IMR-90 (cell line): ENCODE data around the gene SCFD2. TPM values are rescaled to one million over a fixed set of nuclear protein-coding genes. Genes with fewer than 3 reads are reported as not detected.

Experiments
- ATAC-seq: fragments of 200-7000 bp; cut with Tn5 transposase; 2 replicates; pipeline ENCODE4 v1.9.1; 2020; ENCODE audit warnings: low read depth, mild to moderate bottlenecking, moderate library complexity
- BruUV-seq: library from RNA; stranded (reverse); fragments of 400-500 nt; replicated peaks from 2 replicates; lab custom pipeline; 2021; lab: Mats Ljungman, UMichigan
- CTCF ChIA-PET: fragments of 300-600 bp; formaldehyde crosslinking; extraction: SDS; loops from one replicate; lab custom pipeline; 2021; ENCODE audit warnings: antibody characterized with exemption; lab: Yijun Ruan, JAX
- POLR2A ChIA-PET: fragments of 300-600 bp; sonication (Branson Sonifier 250); formaldehyde crosslinking; loops from one replicate; lab custom pipeline; 2022; ENCODE audit warnings: antibody characterized with exemption; ENCODE audit not compliant: unreplicated experiment; lab: Charles Lee
- DNase-seq: peaks from one replicate; pipeline ENCODE4 v3.0.0; 2013
- H2AFZ ChIP-seq: replicated peaks from 2 replicates; pipeline ENCODE3; 2013; ENCODE audit warnings: low read length, mild to moderate bottlenecking; ENCODE audit not compliant: poor library complexity
- H2AK5ac ChIP-seq: 2 replicates; pipeline ENCODE4 v1.6.1; 2013; ENCODE audit warnings: low read depth, low read length, inconsistent platforms
- H2AK9ac ChIP-seq: replicated peaks from 2 replicates; pipeline ENCODE3; 2013; ENCODE audit warnings: mild to moderate bottlenecking, low read depth, low read length, moderate library complexity; ENCODE audit not compliant: poor library complexity
- H2BK120ac ChIP-seq: 2 replicates; pipeline ENCODE4 v1.6.1; 2013; ENCODE audit warnings: low read depth, low read length, inconsistent platforms
- H2BK15ac ChIP-seq: 3 replicates; pipeline ENCODE4 v1.6.1; 2013; ENCODE audit warnings: low read depth, low read length, inconsistent platforms
- H2BK20ac ChIP-seq: 2 replicates; pipeline ENCODE4 v1.6.1; 2013; ENCODE audit warnings: low read depth, mild to moderate bottlenecking, inconsistent platforms, low read length, moderate library complexity
- H2BK5ac ChIP-seq: 2 replicates; pipeline ENCODE4 v1.6.1; 2013; ENCODE audit warnings: mild to moderate bottlenecking, low read depth, low read length, inconsistent platforms; ENCODE audit not compliant: poor library complexity, severe bottlenecking
- H3K14ac ChIP-seq: replicated peaks from 2 replicates; pipeline ENCODE4 v1.6.1; 2013; ENCODE audit warnings: low read depth, low read length, inconsistent platforms
- H3K18ac ChIP-seq: 2 replicates; pipeline ENCODE4 v1.6.1; 2013; ENCODE audit warnings: low read depth, low read length, control low read depth
- H3K23ac ChIP-seq: 2 replicates; pipeline ENCODE4 v1.6.1; 2013; ENCODE audit warnings: low read depth, low read length, inconsistent platforms
- H3K27ac ChIP-seq: 2 replicates; pipeline ENCODE4 v1.5.1; 2013; ENCODE audit warnings: mild to moderate bottlenecking, control low read depth, low read length; ENCODE audit not compliant: insufficient read depth
- H3K27me3 ChIP-seq: 2 replicates; pipeline ENCODE4 v1.6.1; 2013; ENCODE audit warnings: low read length; ENCODE audit not compliant: control insufficient read depth, insufficient read depth
- H3K36me3 ChIP-seq: 2 replicates; pipeline ENCODE4 v1.6.1; 2013; ENCODE audit warnings: low read length, mixed read lengths; ENCODE audit not compliant: control insufficient read depth, insufficient read depth
- H3K4ac ChIP-seq: 2 replicates; pipeline ENCODE4 v1.6.1; 2013; ENCODE audit warnings: low read depth, low read length, inconsistent platforms
- H3K4me1 ChIP-seq: 2 replicates; pipeline ENCODE4 v1.6.1; 2013; ENCODE audit warnings: low read length, mixed read lengths; ENCODE audit not compliant: control insufficient read depth, insufficient read depth
- H3K4me2 ChIP-seq: 2 replicates; pipeline ENCODE4 v1.6.1; 2013; ENCODE audit warnings: low read depth, mild to moderate bottlenecking, control low read depth, low read length, moderate library complexity
- H3K4me3 ChIP-seq: 2 replicates; pipeline ENCODE4 v1.5.1; 2013; ENCODE audit warnings: low read depth, mild to moderate bottlenecking, control low read depth, low read length, moderate library complexity; ENCODE audit not compliant: insufficient read depth
- H3K56ac ChIP-seq: 2 replicates; pipeline ENCODE4 v1.6.1; 2013; ENCODE audit warnings: low read length, inconsistent platforms; ENCODE audit not compliant: insufficient read depth; ENCODE audit errors: extremely low read depth
- H3K79me1 ChIP-seq, 2 experiments: 2 replicates each; pipeline ENCODE4 v1.6.1; 2013; ENCODE audit warnings: low read length in 2 of 2, inconsistent platforms in 1 of 2, low read depth in 1 of 2
- H3K9ac ChIP-seq: 2 replicates; pipeline ENCODE4 v1.6.1; 2013; ENCODE audit warnings: low read depth, low read length, control low read depth
- H3K9me1 ChIP-seq: 2 replicates; pipeline ENCODE4 v1.6.1; 2013; ENCODE audit warnings: low read length, inconsistent platforms; ENCODE audit not compliant: insufficient read depth
- H3K9me3 ChIP-seq: 2 replicates; pipeline ENCODE4 v1.6.1; 2013; ENCODE audit warnings: low read length; ENCODE audit not compliant: control insufficient read depth, insufficient read depth
- H4K20me1 ChIP-seq: 2 replicates; pipeline ENCODE4 v1.6.1; 2013; ENCODE audit warnings: low read length, inconsistent platforms; ENCODE audit not compliant: insufficient read depth
- H4K5ac ChIP-seq: 2 replicates; pipeline ENCODE4 v1.6.1; 2013; ENCODE audit warnings: mild to moderate bottlenecking, low read depth, low read length, control low read depth
- H4K8ac ChIP-seq, 2 experiments: 2 replicates each; pipeline ENCODE4 v1.6.1; 2013; ENCODE audit warnings: low read depth in 2 of 2, low read length in 2 of 2, control low read depth in 1 of 2, inconsistent platforms in 1 of 2
- H4K91ac ChIP-seq: 2 replicates; pipeline ENCODE4 v1.6.1; 2013; ENCODE audit warnings: low read depth, low read length, inconsistent platforms; ENCODE audit not compliant: insufficient read depth
- BHLHE40 ChIP-seq: fragments of 150-350 bp; IDR thresholded peaks from 2 replicates; pipeline ENCODE4 v1.6.1; 2016; ENCODE audit warnings: mild to moderate bottlenecking, low read depth, low read length
- CEBPB ChIP-seq: IDR thresholded peaks from 2 replicates; pipeline ENCODE4 v1.6.1; 2012; ENCODE audit warnings: low read depth, low read length, improper control_type of control experiment
- CHD1 ChIP-seq: IDR thresholded peaks from 2 replicates; pipeline ENCODE4 v1.6.1; 2012; ENCODE audit warnings: low read depth, low read length, improper control_type of control experiment
- CTCF ChIP-seq: conservative IDR thresholded peaks from 2 replicates; pipeline ENCODE4 v1.5.1; 2012; ENCODE audit warnings: mild to moderate bottlenecking, low read depth, low read length, improper control_type of control experiment
- ELK1 ChIP-seq: fragments of 150-350 bp; IDR thresholded peaks from 2 replicates; pipeline ENCODE4 v1.6.1; 2016; ENCODE audit warnings: low read depth, mild to moderate bottlenecking, low read length, moderate library complexity, borderline replicate concordance
- FOS ChIP-seq: fragments of 150-350 bp; IDR thresholded peaks from 2 replicates; pipeline ENCODE4 v1.6.1; 2016; ENCODE audit warnings: low read depth, low read length
- MAFK ChIP-seq: IDR thresholded peaks from 2 replicates; pipeline ENCODE4 v1.6.1; 2012; ENCODE audit warnings: low read depth, low read length, improper control_type of control experiment
- MAZ ChIP-seq: IDR thresholded peaks from 2 replicates; pipeline ENCODE4 v1.6.1; 2012; ENCODE audit warnings: low read depth, mild to moderate bottlenecking, low read length, improper control_type of control experiment, moderate library complexity, borderline replicate concordance
- MXI1 ChIP-seq: IDR thresholded peaks from 2 replicates; pipeline ENCODE4 v1.6.1; 2012; ENCODE audit warnings: low read depth, mild to moderate bottlenecking, low read length, moderate library complexity, borderline replicate concordance
- NFE2L2 ChIP-seq: fragments of 150-350 bp; IDR thresholded peaks from 2 replicates; pipeline ENCODE4 v1.6.1; 2016; ENCODE audit warnings: low read depth, mild to moderate bottlenecking, low read length
- RAD21 ChIP-seq: IDR thresholded peaks from 2 replicates; pipeline ENCODE4 v1.6.1; 2012; ENCODE audit warnings: low read length, improper control_type of control experiment
- RCOR1 ChIP-seq: IDR thresholded peaks from 2 replicates; pipeline ENCODE4 v1.6.1; 2012; ENCODE audit warnings: mild to moderate bottlenecking, low read length, improper control_type of control experiment; ENCODE audit not compliant: insufficient replicate concordance
- RFX5 ChIP-seq: IDR thresholded peaks from 2 replicates; pipeline ENCODE4 v1.8.0; 2012; ENCODE audit warnings: low read depth, mild to moderate bottlenecking, low read length, moderate library complexity
- SMC3 ChIP-seq: fragments of 150-350 bp; IDR thresholded peaks from 2 replicates; pipeline ENCODE4 v1.6.1; 2016; ENCODE audit warnings: low read depth, mild to moderate bottlenecking, antibody characterized with exemption, low read length, moderate library complexity
- USF2 ChIP-seq: fragments of 150-350 bp; IDR thresholded peaks from 2 replicates; pipeline ENCODE4 v1.6.1; 2017; ENCODE audit warnings: mild to moderate bottlenecking, antibody characterized with exemption, low read length, low read depth
- WGBS, 2 experiments: methylation state at CpG; one replicate each; pipeline versions ENCODE4 v1.1.5 to v1.1.7; 2013; ENCODE audit warnings: missing lambda C conversion rate in 2 of 2; ENCODE audit not compliant: insufficient read length in 1 of 2; ENCODE audit errors: extremely low coverage in 2 of 2; 5-methylcytosine and 5-hydroxymethylcytosine counted together
- dilution Hi-C: fragments of 300-500 bp; cut with HindIII; formaldehyde crosslinking; loops from one replicate; pipeline ENCODE4 v1.14.3; 2018; ENCODE audit warnings: low sequenced_read_pairs; ENCODE audit not compliant: unreplicated experiment
- in situ Hi-C: fragments of 300-500 bp; cut with MboI; formaldehyde crosslinking; loops from 3 replicates; pipeline ENCODE4 v1.14.3; 2019; ENCODE audit warnings: low sequenced_read_pairs, inconsistent platforms, mixed read lengths
- intact Hi-C: fragments of 100-400 bp; cut with micrococcal nuclease; formaldehyde crosslinking; loops from 2 replicates; pipeline ENCODE4 v1.10.0; 2022
- polyA plus RNA-seq, 3 experiments: library from polyadenylated mRNA; depleted of rRNA; stranded (reverse); fragments of >200 nt; gene quantifications; 2 replicates each; pipeline ENCODE4 v1.2.3, GENCODE V29; 2012; ENCODE audit warnings: low replicate concordance in 1 of 3
- total RNA-seq: library from RNA; depleted of rRNA; stranded (reverse); fragments of >200 nt; gene quantifications from 2 replicates; pipeline ENCODE4 v1.2.3, GENCODE V29; 2012

The SCFD2 gene
- total and polyA plus RNA-seq, 2 of the 4 experiments (the other 2 are of a cell fraction), result 18.9 to 62.4 TPM

GRCh38 chr4:53000560-53000959, 365.3 kb downstream of the SCFD2 start:
- Histone ChIP-seq H4K91ac (no peak overlapping the region), H3K36me3 (no peaks in the 10 kb centered on the region), H4K5ac (no peak overlapping the region), H3K9ac (no peak overlapping the region), H3K23ac (no peak overlapping the region), H3K79me1 (peaks cover 0 to 9% of the 10 kb centered on the region in 2 experiments; a peak in 1 of 4 replicates), H2AFZ (no peak overlapping the region), H4K20me1 (no peaks in the 10 kb centered on the region), H3K4me3 (no peak overlapping the region), H3K4me1 (peaks cover 15% of the 10 kb centered on the region), H3K4me2 (no peak overlapping the region), H3K18ac (no peak overlapping the region), H2AK5ac (no peak overlapping the region), H2BK20ac (no peak overlapping the region), H3K14ac (no peak overlapping the region), H3K27me3 (no peaks in the 10 kb centered on the region), H2BK15ac (no peak overlapping the region), H2BK120ac (no peak overlapping the region), H3K4ac (no peak overlapping the region), H3K56ac (no peak overlapping the region), H2AK9ac (no peak overlapping the region), H3K9me3 (no peaks in the 10 kb centered on the region), H2BK5ac (no peak overlapping the region), H3K27ac (no peak overlapping the region), H4K8ac (no peak overlapping the region), H3K9me1 (peaks cover 20% of the 10 kb centered on the region)
- in situ Hi-C loops (loop anchor here (25.0 kb wide), 1 partner anchor 1062 kb away; the partner anchor contains the start of gene CHIC2), intact Hi-C loops (no loop called here), dilution Hi-C loops (no loop called here)
- no peak for DNase-seq
- no peak for ATAC-seq
- WGBS, 2 experiments, result no CpG with 5 or more reads among the region's 6 CpGs
- BruUV-seq, result no TSS peak
- ChIA-PET POLR2A (no interaction called here), CTCF (interaction anchor here (0.7 kb wide), 1 partner anchor 16 kb away, joined by 3 read pairs; no protein-coding TSS in a partner anchor)
- TF ChIP-seq NFE2L2, result no peak
- TF ChIP-seq BHLHE40, result no peak
- no peak for TF ChIP-seq RAD21
- no peak for TF ChIP-seq MAZ
- TF ChIP-seq USF2, result no peak
- TF ChIP-seq SMC3, result no peak
- no peak for TF ChIP-seq CHD1
- no peak for TF ChIP-seq CTCF
- TF ChIP-seq MXI1, result no peak
- TF ChIP-seq ELK1, result no peak
- no peak for TF ChIP-seq MAFK
- no peak for TF ChIP-seq RFX5
- TF ChIP-seq RCOR1, result no peak
- TF ChIP-seq CEBPB, result no peak
- no peak for TF ChIP-seq FOS
